Suprapubic skin (tissue), 4 donors: ENCODE data around the gene GTPBP8. TPM values are rescaled to one million over a fixed set of nuclear protein-coding genes. Genes with fewer than 3 reads are reported as not detected.
A peak's percentile ranks its signal among the peaks of the same experiment; 100 is the strongest.
"Not testable (repeated sequence)": the region's sequence is repeated elsewhere in the genome, so short reads cannot be mapped to it uniquely, and the experiment has no call there.

ENCODE experiments used
- DNase-seq, 2 donors: peaks; one replicate each; pipeline ENCODE4 v3.0.0-alpha.2; 2019; ENCODE audit warnings: low spot score in 2 of 2
- H3K27ac ChIP-seq: fragments of 200-600 bp; sonication (generic); one replicate; pipeline ENCODE4 v1.5.1; 2019
- H3K27me3 ChIP-seq: fragments of 200-600 bp; sonication (generic); one replicate; pipeline ENCODE4 v1.5.1; 2019
- H3K36me3 ChIP-seq: fragments of 200-600 bp; sonication (generic); one replicate; pipeline ENCODE4 v1.5.1; 2019
- H3K4me1 ChIP-seq: fragments of 200-600 bp; sonication (generic); one replicate; pipeline ENCODE4 v1.5.1; 2019
- H3K4me3 ChIP-seq: fragments of 200-600 bp; sonication (generic); one replicate; pipeline ENCODE4 v1.5.1; 2019; ENCODE audit warnings: mild to moderate bottlenecking
- H3K9me3 ChIP-seq: fragments of 200-600 bp; sonication (generic); one replicate; pipeline ENCODE4 v1.5.1; 2019
- EP300 ChIP-seq: sonication (generic); formaldehyde crosslinking; IDR thresholded peaks from one replicate; pipeline ENCODE4 v1.6.1; 2017; ENCODE audit warnings: antibody characterized with exemption
- POLR2A ChIP-seq, 2 donors: fragments of 450-650 bp; IDR thresholded peaks; one replicate each; pipeline ENCODE4 v1.6.1; 2017; ENCODE audit warnings: antibody characterized with exemption in 2 of 2, mild to moderate bottlenecking in 2 of 2, moderate library complexity in 2 of 2
- POLR2AphosphoS5 ChIP-seq, 3 donors: sonication (generic); formaldehyde crosslinking; IDR thresholded peaks; one replicate each; pipeline ENCODE4 v1.6.1; 2017; ENCODE audit warnings: antibody characterized with exemption in 3 of 3
- WGBS: methylation state at CpG from one replicate; pipeline ENCODE4 v1.1.5; 2018; 5-methylcytosine and 5-hydroxymethylcytosine counted together
- total RNA-seq, 4 donors: library from RNA; depleted of rRNA; stranded (reverse); fragments of >200 nt; gene quantifications; one replicate each; pipeline ENCODE4 v1.1.0, GENCODE V29; 2016
- TF ChIP-seq, protein P1 (sequence below), 2 donors: fragments of 200-600 bp in 1 of 2; fragments of 450-650 bp in 1 of 2; sonication (generic) in 1 of 2; IDR thresholded peaks; one replicate each; pipeline ENCODE4 v1.5.1; 2016 to 2019; ENCODE audit warnings: antibody characterized with exemption in 2 of 2, mild to moderate bottlenecking in 1 of 2, moderate library complexity in 1 of 2

GTPBP8 gene
- total RNA-seq, 4 donors from 2014 or later: 25.2 to 31.7 (median 29.2) TPM

GRCh38 chr3:113039546-113039945 is 48.8 kb downstream of the GTPBP8 start:
- DNase-seq: no peak
- H3K9me3 ChIP-seq: no peaks in the 10 kb centered on the region
- TF ChIP-seq POLR2A (IDR thresholded peaks at IDR 0.05) (no peak), POLR2AphosphoS5 (IDR thresholded peaks at IDR 0.05) (no peak), EP300 (no peak)
- TF ChIP-seq, protein P1, sequence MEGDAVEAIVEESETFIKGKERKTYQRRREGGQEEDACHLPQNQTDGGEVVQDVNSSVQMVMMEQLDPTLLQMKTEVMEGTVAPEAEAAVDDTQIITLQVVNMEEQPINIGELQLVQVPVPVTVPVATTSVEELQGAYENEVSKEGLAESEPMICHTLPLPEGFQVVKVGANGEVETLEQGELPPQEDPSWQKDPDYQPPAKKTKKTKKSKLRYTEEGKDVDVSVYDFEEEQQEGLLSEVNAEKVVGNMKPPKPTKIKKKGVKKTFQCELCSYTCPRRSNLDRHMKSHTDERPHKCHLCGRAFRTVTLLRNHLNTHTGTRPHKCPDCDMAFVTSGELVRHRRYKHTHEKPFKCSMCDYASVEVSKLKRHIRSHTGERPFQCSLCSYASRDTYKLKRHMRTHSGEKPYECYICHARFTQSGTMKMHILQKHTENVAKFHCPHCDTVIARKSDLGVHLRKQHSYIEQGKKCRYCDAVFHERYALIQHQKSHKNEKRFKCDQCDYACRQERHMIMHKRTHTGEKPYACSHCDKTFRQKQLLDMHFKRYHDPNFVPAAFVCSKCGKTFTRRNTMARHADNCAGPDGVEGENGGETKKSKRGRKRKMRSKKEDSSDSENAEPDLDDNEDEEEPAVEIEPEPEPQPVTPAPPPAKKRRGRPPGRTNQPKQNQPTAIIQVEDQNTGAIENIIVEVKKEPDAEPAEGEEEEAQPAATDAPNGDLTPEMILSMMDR (IDR thresholded peaks at IDR 0.05): no peak
- H3K4me3 ChIP-seq: no peak overlapping the region
- no peak overlapping the region for H3K27ac ChIP-seq
- H3K4me1 ChIP-seq: no peaks in the 10 kb centered on the region
- no peaks in the 10 kb centered on the region for H3K27me3 ChIP-seq
- WGBS: 89% methylated on average over 5 of the region's 5 CpGs
- H3K36me3 ChIP-seq: no peaks in the 10 kb centered on the region

DNA sequence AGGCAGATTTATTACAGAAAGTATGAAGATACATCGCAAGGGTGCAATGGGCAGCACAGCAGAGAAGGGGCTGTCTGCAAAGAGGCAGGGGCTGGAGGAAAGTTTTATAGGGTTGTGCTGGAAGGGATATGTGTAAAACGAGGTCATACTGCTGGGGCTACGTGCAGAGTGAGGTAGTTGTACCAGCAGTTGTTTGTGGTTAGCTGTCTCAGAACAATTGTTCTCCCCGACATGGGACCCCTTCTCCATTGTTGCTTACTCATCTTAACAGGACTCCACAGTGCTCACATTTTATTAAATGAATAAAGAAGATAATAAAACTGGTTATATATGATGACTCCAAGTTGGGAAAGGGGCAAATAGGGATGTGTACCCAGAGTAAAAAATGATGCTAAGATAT is 49.4 kb downstream of the GTPBP8 start:
- Histone ChIP-seq H3K9me3 (no peaks in the 10 kb centered on the region), H3K4me3 (no peak overlapping the region), H3K27ac (no peak overlapping the region), H3K27me3 (no peaks in the 10 kb centered on the region), H3K36me3 (no peaks in the 10 kb centered on the region), H3K4me1 (no peaks in the 10 kb centered on the region)
- DNase-seq: no peak
- 80% methylated on average over 4 of the region's 4 CpGs for WGBS
- no peak for TF ChIP-seq POLR2A (IDR thresholded peaks at IDR 0.05)
- TF ChIP-seq, protein P1 (IDR thresholded peaks at IDR 0.05): no peak
- no peak for TF ChIP-seq EP300
- no peak for TF ChIP-seq POLR2AphosphoS5 (IDR thresholded peaks at IDR 0.05)

DNA sequence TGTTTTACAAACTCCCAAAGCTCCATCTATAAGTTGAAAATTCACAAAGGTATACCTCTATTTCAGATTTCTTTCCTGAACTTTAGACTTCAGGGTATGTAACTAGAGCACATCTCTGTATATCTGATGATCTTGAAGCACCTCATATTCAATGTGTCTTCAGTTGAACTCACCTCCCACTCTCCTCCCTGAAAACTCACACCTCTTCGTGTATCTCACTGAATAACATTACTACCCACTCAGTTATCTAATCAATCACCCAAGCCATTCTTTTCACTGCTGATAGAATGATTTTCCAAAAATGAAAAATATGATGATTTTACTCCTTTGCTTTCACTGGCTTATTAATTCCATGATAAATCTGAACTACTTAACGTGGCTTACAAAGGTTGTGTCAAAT is 52.9 kb downstream of the GTPBP8 start:
- no peak for TF ChIP-seq POLR2AphosphoS5 (IDR thresholded peaks at IDR 0.05)
- TF ChIP-seq POLR2A (IDR thresholded peaks at IDR 0.05): no peak
- no peak for TF ChIP-seq EP300
- TF ChIP-seq, protein P1 (IDR thresholded peaks at IDR 0.05): no peak
- H3K4me3 ChIP-seq: no peak overlapping the region

DNA sequence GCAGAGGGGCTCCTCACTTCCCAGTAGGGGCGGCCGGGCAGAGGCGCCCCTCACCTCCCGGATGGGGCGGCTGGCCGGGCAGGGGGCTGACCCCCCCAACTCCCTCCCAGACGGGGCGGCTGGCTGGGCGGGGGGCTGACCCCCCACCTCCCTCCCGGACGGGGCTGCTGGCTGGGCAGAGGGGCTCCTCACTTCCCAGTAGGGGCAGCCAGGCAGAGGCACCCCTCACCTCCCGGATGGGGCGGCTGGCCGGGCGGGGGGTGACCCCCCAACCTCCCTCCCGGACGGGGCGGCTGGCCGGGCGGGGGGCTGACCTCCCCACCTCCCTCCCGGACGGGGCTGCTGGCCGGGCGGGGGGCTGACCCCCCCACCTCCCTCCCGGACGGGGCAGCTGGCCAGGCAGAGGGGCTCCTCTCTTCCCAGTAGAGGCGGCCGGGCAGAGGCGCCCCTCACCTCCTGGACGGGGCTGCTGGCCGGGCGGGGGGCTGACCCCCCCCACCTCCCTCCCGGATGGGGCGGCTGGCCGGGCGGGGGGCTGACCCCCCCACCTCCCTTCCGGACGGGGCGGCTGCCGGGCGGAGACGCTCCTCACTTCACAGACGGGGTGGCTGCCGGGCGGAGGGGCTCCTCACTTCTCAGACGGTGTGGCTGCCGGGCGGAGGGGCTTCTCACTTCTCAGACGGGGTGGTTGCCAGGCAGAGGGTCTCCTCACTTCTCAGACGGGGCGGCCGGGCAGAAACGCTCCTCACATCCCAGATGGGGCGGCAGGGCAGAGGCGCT is 55.6 kb downstream of the GTPBP8 start:
- H3K27ac ChIP-seq, H3K9me3 ChIP-seq, H3K4me1 ChIP-seq, H3K4me3 ChIP-seq, H3K27me3 ChIP-seq, DNase-seq, H3K36me3 ChIP-seq: not testable (repeated sequence)
- WGBS: no CpG with 5 or more reads among the region's 55 CpGs

More for the DNA sequence above, 52.9 kb downstream of the GTPBP8 start:
- no peaks in the 10 kb centered on the region for H3K27me3 ChIP-seq
- H3K36me3 ChIP-seq: no peaks in the 10 kb centered on the region
- no peaks in the 10 kb centered on the region for H3K4me1 ChIP-seq
- H3K9me3 ChIP-seq: no peaks in the 10 kb centered on the region
- no peak overlapping the region for H3K27ac ChIP-seq
- no peak for DNase-seq
- 78% methylated on average over 2 of the region's 2 CpGs for WGBS

GRCh38 chr3:113051302-113051711 is 60.5 kb downstream of the GTPBP8 start:
- H3K4me1 ChIP-seq: peaks cover 17% of the 10 kb centered on the region
- WGBS: 1% methylated on average over 12 of the region's 12 CpGs
- peak overlapping the region; percentile 28 for H3K4me3 ChIP-seq
- peak; percentile 88 to 92 for DNase-seq
- H3K36me3 ChIP-seq: no peaks in the 10 kb centered on the region
- no peaks in the 10 kb centered on the region for H3K9me3 ChIP-seq
- no peak for TF ChIP-seq POLR2A (IDR thresholded peaks at IDR 0.05)
- TF ChIP-seq POLR2AphosphoS5 (IDR thresholded peaks at IDR 0.05): peak in 1 of 3 donors; percentile 54
- TF ChIP-seq, protein P1 (IDR thresholded peaks at IDR 0.05): peak; percentile 86 to 99
- TF ChIP-seq EP300: no peak
- H3K27ac ChIP-seq: peak overlapping the region; percentile 79
- no peaks in the 10 kb centered on the region for H3K27me3 ChIP-seq

Other genes with a start within 250 kb of the GTPBP8 start
- gene CD200R1L, start 144.1 kb upstream of the GTPBP8 start, total RNA-seq: not detected
- 1 to 10 TPM in 2 of 4 donors, under 1 TPM in 2; 0.76 to 1.4 (median 1.1) TPM for gene CD200R1, start 15.9 kb upstream of the GTPBP8 start, total RNA-seq
- gene BOC, start 220.6 kb downstream of the GTPBP8 start, total RNA-seq: 100 to 1,000 TPM in 2 of 4 donors, 10 to 100 TPM in 2; 75.6 to 159 (median 105) TPM